ENCODE data around the gene PICALM.

DNA sequence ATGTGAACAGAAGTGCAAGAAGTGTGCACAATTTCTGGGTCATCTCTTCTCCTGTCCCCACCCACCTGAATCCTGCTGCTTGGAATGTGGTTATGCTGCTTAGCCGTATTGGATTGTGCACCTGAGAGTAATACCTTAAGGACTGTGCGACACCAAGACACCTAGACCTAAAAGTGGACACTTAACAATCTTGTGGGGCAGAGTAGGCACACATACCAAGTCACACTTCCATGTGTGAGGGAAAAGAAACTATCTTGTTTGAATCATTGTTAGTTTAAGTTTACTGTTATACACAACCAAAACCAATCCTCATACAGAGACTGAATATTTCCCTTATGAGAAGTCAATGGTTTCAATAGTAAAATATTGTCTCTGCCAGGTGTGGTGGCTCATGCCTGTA, 120.0 kb downstream of the PICALM start:
- TF ChIP-seq, protein P1, sequence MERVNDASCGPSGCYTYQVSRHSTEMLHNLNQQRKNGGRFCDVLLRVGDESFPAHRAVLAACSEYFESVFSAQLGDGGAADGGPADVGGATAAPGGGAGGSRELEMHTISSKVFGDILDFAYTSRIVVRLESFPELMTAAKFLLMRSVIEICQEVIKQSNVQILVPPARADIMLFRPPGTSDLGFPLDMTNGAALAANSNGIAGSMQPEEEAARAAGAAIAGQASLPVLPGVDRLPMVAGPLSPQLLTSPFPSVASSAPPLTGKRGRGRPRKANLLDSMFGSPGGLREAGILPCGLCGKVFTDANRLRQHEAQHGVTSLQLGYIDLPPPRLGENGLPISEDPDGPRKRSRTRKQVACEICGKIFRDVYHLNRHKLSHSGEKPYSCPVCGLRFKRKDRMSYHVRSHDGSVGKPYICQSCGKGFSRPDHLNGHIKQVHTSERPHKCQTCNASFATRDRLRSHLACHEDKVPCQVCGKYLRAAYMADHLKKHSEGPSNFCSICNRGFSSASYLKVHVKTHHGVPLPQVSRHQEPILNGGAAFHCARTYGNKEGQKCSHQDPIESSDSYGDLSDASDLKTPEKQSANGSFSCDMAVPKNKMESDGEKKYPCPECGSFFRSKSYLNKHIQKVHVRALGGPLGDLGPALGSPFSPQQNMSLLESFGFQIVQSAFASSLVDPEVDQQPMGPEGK (CRISPR knock-in tag; IDR thresholded peaks at IDR 0.05; ENCODE audit: borderline replicate concordance), result no peak
- no peak for TF ChIP-seq ZNF70 (CRISPR knock-in tag; IDR thresholded peaks at IDR 0.05)
- TF ChIP-seq ISL1 (CRISPR knock-in tag; IDR thresholded peaks at IDR 0.05), result no peak
- no peak for TF ChIP-seq CSDC2 (CRISPR knock-in tag; IDR thresholded peaks at IDR 0.05)
- TF ChIP-seq, protein P2, sequence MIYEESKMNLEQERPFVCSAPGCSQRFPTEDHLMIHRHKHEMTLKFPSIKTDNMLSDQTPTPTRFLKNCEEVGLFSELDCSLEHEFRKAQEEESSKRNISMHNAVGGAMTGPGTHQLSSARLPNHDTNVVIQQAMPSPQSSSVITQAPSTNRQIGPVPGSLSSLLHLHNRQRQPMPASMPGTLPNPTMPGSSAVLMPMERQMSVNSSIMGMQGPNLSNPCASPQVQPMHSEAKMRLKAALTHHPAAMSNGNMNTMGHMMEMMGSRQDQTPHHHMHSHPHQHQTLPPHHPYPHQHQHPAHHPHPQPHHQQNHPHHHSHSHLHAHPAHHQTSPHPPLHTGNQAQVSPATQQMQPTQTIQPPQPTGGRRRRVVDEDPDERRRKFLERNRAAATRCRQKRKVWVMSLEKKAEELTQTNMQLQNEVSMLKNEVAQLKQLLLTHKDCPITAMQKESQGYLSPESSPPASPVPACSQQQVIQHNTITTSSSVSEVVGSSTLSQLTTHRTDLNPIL (CRISPR knock-in tag; IDR thresholded peaks at IDR 0.05; ENCODE audit: low read depth), result no peak

Data from SK-N-SH treated with all-trans-retinoic acid at 6 μM for 48 hours (cell line).